IPS-20b (cell line): ENCODE data around the gene BMPR1B.
"Not testable (repeated sequence)": the region's sequence is repeated elsewhere in the genome, so short reads cannot be mapped to it uniquely, and the experiment has no call there.

Experiments used
- H3K27ac ChIP-seq: one replicate; pipeline ENCODE4 v1.5.1; 2013; ENCODE audit warnings: low read length
- H3K27me3 ChIP-seq: 2 replicates; pipeline ENCODE4 v1.6.1; 2013; ENCODE audit warnings: mild to moderate bottlenecking, low read length, inconsistent platforms; ENCODE audit not compliant: insufficient read depth
- H3K36me3 ChIP-seq: 2 replicates; pipeline ENCODE4 v1.6.1; 2013; ENCODE audit warnings: low read depth, mild to moderate bottlenecking, inconsistent platforms, low read length, moderate library complexity; ENCODE audit not compliant: insufficient read depth
- H3K4me1 ChIP-seq: 2 replicates; pipeline ENCODE4 v1.6.1; 2013; ENCODE audit warnings: mild to moderate bottlenecking, control low read depth, inconsistent platforms, low read length, moderate library complexity; ENCODE audit not compliant: insufficient read depth
- H3K4me3 ChIP-seq: 2 replicates; pipeline ENCODE4 v1.5.1; 2013; ENCODE audit warnings: mild to moderate bottlenecking, low read length, inconsistent platforms
- H3K9ac ChIP-seq: 2 replicates; pipeline ENCODE4 v1.6.1; 2013; ENCODE audit warnings: low read depth, mild to moderate bottlenecking, inconsistent platforms, low read length, moderate library complexity
- H3K9me3 ChIP-seq: 2 replicates; pipeline ENCODE4 v1.6.1; 2013; ENCODE audit warnings: mild to moderate bottlenecking, low read depth, low read length, inconsistent platforms; ENCODE audit not compliant: insufficient read depth

Gene BMPR1B

DNA sequence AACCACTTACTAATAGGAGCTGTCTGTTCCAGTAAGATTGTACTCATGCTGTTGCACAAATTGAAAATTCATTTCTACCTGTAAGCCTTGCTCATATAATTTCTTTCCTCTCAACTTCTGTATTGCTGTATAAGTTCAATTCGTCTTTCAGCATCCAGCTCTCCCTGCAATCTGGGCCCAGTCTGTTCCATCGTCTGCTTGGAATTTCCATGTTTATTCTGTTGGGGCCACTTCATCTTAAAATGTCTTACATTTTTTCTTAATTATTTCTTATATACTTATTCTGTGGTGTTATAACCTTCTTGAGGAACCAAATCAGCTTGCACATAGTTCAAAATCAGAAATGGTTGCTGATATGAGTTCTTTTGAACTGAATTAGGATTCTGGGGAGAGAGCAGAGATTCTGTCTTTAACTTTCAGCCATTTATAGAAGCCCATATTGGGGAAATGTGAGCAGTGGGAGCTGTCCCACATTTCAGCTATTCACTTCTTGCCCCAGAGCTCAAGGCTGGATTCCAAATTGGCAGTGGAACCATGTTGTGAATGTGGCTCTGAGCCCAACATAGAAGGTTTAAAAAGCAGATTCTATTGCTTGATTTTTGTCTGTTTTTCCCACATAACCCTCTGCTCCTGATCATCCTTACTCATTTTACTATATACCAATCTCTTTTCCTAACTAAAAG is 291.9 kb downstream of the BMPR1B start:
- Histone ChIP-seq H3K27ac (no peak overlapping the region), H3K9ac (no peak overlapping the region), H3K4me3 (no peak overlapping the region), H3K4me1 (peaks cover 8% of the 10 kb centered on the region), H3K36me3 (no peaks in the 10 kb centered on the region), H3K9me3 (no peaks in the 10 kb centered on the region), H3K27me3 (no peaks in the 10 kb centered on the region)

DNA sequence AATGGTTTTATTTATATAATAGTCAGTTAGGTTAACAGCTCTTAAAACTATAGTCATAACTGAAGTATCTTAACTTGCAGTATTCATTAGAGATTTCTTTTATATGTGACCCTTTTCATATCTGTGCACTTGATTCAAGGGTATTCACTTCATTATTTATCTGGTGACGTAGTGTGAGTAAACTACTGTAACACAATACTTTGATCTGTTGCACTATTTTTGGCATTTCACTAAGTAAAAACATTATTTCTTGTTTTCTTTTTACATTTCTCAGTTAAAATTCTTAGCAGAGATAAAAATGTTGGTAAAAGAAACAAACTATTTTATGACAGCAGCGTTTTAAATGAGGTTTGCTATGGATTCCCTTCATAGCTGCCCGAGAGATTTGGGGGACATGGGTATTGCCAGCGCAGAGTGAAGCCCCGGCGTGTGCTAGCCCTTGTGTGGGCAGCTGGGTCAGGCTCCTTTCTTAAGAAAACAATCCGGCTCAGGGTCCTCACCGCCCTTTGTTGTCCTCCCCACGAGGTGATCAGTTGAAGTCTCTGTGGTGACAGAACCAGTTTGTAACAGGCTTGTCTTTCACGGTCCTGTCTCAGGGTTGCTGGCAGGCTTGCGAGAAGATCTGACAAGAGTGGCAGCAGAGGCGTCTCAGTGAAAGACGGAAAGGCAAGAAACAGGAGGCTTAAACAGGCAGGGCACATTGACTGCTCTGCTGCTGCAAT is 293.4 kb downstream of the BMPR1B start:
- H3K36me3 ChIP-seq: no peaks in the 10 kb centered on the region
- no peaks in the 10 kb centered on the region for H3K4me1 ChIP-seq
- H3K27ac ChIP-seq: no peak overlapping the region
- H3K27me3 ChIP-seq: no peaks in the 10 kb centered on the region
- no peak overlapping the region; the same call in 1 of the 2 replicates for H3K4me3 ChIP-seq
- H3K9ac ChIP-seq: no peak overlapping the region
- no peaks in the 10 kb centered on the region for H3K9me3 ChIP-seq

DNA sequence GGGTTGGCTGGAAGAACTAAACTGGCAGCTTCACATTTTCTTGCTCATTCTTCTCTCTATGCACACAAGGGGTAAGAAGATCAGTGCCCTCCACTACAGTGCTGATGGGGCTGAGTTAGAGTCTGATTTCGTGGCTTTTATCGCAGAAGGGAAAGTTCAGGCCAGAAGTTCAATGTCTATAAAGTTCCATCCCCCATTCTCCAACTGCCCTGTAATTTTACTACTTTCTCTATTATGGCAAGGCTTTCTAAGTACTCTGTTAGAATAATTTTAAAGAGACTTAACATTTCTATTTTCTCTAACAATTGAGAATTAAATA is 293.9 kb downstream of the BMPR1B start:
- Histone ChIP-seq H3K36me3 (no peaks in the 10 kb centered on the region), H3K9ac (no peak overlapping the region), H3K27me3 (no peaks in the 10 kb centered on the region), H3K9me3 (no peaks in the 10 kb centered on the region), H3K27ac (no peak overlapping the region), H3K4me1 (no peaks in the 10 kb centered on the region), H3K4me3 (no peak overlapping the region; the same call in 1 of the 2 replicates)

DNA sequence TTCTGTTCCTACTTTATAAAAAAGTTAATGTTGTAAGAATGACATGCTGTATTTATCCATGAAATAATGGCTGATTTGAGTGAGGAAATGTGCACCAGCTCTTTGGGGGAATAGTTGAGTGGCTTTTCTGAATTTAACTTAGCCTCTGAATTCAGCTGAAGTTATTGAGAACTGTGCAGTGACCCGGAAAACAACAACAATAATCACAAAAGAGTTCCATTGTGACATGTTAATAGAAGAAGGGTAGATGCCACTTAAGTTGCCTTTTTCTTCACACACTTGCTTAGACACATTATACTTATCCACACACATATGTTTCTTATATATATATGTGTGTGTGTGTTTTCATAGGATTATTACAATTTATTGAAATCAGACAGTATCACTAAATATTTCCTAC is 301.2 kb downstream of the BMPR1B start:
- Histone ChIP-seq H3K9me3 (no peaks in the 10 kb centered on the region), H3K27me3 (no peaks in the 10 kb centered on the region), H3K4me1 (no peaks in the 10 kb centered on the region; the same call in 1 of the 2 replicates), H3K9ac (no peak overlapping the region), H3K4me3 (no peak overlapping the region), H3K36me3 (no peaks in the 10 kb centered on the region), H3K27ac (no peak overlapping the region)

DNA sequence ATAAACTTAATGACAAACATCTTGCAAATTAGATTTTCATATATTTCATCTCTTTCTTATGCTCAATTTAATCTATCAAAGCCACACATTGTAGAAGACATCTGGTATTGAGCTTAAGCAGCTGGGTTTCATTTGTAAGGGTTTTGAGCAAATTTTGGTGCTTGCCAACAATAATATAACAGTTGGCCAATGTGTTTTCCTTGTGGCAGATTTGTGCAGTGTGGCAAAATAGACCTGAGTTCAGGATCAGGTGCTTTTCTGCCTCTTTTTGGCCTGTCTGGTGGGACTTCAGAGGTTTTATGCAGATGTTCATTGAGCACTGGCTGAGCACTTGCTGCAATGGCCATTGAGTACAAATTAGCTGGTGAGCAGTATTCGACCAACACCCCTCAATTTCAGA is 301.9 kb downstream of the BMPR1B start:
- Histone ChIP-seq H3K27me3 (no peaks in the 10 kb centered on the region), H3K36me3 (no peaks in the 10 kb centered on the region), H3K4me1 (no peaks in the 10 kb centered on the region; the same call in 1 of the 2 replicates), H3K9ac (no peak overlapping the region), H3K4me3 (no peak overlapping the region), H3K9me3 (no peaks in the 10 kb centered on the region), H3K27ac (no peak overlapping the region)

DNA sequence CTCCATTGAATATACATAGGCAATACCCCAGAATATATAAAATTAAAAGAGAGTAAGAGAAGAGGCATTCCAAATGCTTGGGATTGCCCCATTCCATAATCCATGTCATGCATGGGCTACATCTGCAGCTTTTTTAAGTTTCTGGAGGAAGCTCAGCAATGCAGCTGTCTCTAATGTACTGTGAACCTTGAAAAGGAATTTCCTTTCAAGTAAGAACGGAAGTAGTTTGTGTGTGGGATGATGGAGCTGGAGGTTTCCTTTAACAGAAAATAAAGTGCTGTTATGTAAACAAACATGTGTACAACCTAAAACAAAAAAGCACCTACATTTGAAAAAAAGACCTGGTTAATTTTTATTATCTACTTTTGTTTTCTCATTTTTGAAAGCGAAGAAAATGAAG is 303.5 kb downstream of the BMPR1B start:
- H3K27me3 ChIP-seq: no peaks in the 10 kb centered on the region
- H3K36me3 ChIP-seq: no peaks in the 10 kb centered on the region
- no peak overlapping the region for H3K27ac ChIP-seq
- no peaks in the 10 kb centered on the region for H3K9me3 ChIP-seq
- no peak overlapping the region for H3K9ac ChIP-seq
- no peaks in the 10 kb centered on the region; the same call in 1 of the 2 replicates for H3K4me1 ChIP-seq
- H3K4me3 ChIP-seq: no peak overlapping the region

DNA sequence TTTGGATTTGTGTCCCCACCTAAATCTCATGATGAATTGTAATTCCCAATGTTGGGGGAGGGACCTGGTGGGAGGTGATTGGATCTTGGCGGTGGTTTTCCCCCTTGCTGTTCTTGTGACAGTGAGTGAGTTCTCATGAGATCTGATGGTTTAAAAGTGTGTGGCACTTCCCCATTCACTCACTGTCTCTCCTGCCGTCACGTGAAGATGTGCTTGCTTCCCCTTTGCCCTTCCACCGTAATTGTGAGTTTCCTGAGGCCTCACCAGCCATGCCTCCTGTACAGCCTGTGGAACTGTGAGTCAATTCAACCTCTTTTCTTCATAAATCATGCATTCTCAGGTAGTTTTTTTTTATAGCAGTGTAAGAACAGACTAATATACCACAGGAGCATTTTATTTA is 304.0 kb downstream of the BMPR1B start:
- not testable (repeated sequence) for H3K4me1 ChIP-seq, H3K9me3 ChIP-seq, H3K9ac ChIP-seq, H3K27ac ChIP-seq, H3K27me3 ChIP-seq, H3K4me3 ChIP-seq, H3K36me3 ChIP-seq

DNA sequence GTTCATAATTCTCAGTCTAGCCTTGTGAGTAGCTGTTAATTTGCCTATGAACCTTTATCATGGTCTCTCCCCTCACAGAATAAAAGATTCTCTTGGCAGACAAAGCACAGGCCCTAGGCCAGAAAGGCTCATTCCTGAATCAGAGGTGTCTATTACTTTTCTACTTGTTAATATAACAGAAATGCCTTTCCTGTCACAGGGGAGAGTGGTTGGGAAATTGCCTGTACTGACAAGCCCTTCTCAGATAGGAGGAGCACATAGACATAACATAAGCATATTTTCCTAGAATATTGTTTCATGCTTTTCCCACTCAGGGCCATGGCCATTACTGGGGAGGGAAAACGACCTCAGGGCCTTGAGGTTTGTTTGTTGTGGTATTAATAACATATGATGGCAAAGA is 308.3 kb downstream of the BMPR1B start:
- Histone ChIP-seq H3K9me3 (no peaks in the 10 kb centered on the region), H3K4me3 (no peak overlapping the region), H3K9ac (no peak overlapping the region), H3K36me3 (no peaks in the 10 kb centered on the region), H3K4me1 (no peaks in the 10 kb centered on the region; the same call in 1 of the 2 replicates), H3K27me3 (no peaks in the 10 kb centered on the region), H3K27ac (no peak overlapping the region)

DNA sequence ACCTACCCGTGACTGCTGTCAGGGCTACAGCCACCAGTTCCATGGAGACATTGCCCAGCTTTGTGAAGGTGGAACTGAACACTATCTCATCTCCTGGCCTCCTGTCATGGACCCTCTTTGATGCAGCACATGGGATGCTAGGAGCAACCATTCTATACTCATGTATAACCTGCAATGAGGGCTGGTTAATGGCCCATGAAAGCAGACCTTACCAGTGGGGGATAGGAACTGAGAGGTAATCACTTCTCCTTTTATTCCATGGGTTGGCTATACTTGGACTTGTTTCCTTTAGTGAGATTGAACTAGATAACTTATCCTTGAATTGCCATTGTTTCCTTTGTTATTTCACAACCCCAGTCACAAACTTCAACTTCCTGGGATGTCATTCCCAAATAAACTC is 310.6 kb downstream of the BMPR1B start:
- Histone ChIP-seq H3K4me1 (peaks cover under 1% of the 10 kb centered on the region; the same call in 1 of the 2 replicates), H3K4me3 (no peak overlapping the region), H3K27me3 (no peaks in the 10 kb centered on the region), H3K27ac (no peak overlapping the region), H3K36me3 (no peaks in the 10 kb centered on the region), H3K9ac (no peak overlapping the region), H3K9me3 (no peaks in the 10 kb centered on the region)

DNA sequence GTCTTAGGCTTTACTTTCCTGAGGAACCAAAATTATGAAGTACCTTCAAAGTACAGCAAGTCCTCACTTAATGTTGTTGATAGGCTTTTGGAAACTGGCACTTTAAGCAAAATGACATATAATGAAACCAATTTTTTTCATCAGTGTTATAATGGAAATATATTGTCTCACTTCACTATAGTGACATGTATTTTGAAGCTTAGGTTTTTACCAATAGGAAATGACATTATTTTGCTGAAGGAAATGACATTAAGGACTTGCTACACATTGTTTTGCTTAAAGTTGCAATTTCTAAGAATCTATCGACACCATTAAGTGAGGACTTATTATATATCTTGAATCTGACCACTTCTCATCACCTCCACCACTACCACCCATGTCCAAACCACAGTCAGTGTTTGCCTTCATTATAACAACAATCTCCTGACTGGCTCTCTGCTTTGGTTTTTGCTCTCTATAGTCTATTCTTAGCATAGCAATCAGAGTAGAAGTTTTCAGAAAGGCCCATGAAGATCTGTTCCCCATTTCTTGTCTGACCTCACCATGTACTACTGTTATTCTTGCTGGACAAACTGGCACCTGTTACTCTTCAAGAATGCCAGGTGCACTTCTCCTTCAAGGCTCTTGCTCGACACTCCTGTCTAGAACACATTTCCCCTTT is 311.2 kb downstream of the BMPR1B start:
- no peak overlapping the region for H3K9ac ChIP-seq
- no peaks in the 10 kb centered on the region for H3K9me3 ChIP-seq
- peaks cover 6% of the 10 kb centered on the region; the same call in 1 of the 2 replicates for H3K4me1 ChIP-seq
- H3K27me3 ChIP-seq: no peaks in the 10 kb centered on the region
- H3K27ac ChIP-seq: no peak overlapping the region
- no peak overlapping the region for H3K4me3 ChIP-seq
- no peaks in the 10 kb centered on the region for H3K36me3 ChIP-seq

DNA sequence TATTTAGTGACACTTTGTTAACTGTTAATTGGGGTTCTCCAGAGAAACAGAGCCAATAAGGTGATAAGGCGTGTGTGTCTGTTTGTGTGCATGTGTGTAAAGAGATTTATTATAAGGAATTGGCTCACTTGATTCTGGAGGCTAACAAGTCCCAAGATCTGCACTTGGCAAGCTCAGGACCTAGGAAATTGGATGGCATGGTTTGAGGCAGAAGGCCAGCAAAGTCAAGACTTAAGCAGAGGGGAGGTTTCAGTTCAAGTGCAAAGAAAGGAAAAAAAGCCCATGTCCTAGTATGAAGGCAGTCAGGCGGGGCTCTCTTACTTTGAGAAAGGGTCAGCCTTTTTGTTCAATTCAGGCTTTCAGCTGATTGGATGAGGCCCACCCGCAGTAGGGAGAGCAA is 314.1 kb downstream of the BMPR1B start:
- no peaks in the 10 kb centered on the region for H3K27me3 ChIP-seq
- H3K36me3 ChIP-seq: no peaks in the 10 kb centered on the region
- H3K9ac ChIP-seq: no peak overlapping the region
- H3K4me1 ChIP-seq: peaks cover 7% of the 10 kb centered on the region; the same call in 1 of the 2 replicates
- no peak overlapping the region for H3K27ac ChIP-seq
- H3K4me3 ChIP-seq: no peak overlapping the region
- no peaks in the 10 kb centered on the region for H3K9me3 ChIP-seq

DNA sequence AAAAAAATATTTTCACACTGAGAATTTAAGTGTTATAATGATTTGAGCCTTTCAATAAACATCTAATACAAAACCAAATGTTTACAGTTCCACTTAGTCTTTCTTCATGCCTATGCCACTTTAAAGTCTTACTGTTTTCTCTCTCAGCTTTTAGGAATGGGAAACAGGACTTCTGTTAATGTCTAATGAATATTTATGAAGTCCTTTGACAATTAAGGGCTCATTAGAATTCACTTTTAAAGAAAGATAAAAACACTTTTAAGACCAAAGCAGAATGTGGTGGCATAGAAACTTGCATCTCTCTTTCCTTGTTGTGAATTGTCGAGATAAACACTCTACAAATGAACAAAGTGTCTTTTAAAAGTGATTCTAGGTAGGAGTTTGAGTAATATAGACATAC is 315.9 kb downstream of the BMPR1B start:
- H3K27me3 ChIP-seq: no peaks in the 10 kb centered on the region
- H3K9ac ChIP-seq: no peak overlapping the region
- H3K27ac ChIP-seq: no peak overlapping the region
- H3K36me3 ChIP-seq: no peaks in the 10 kb centered on the region
- peaks cover 7% of the 10 kb centered on the region; the same call in 1 of the 2 replicates for H3K4me1 ChIP-seq
- H3K9me3 ChIP-seq: no peaks in the 10 kb centered on the region
- no peak overlapping the region for H3K4me3 ChIP-seq
